GM21423 (cell line): ENCODE measurements around the gene SMC1B.
"Not testable (repeated sequence)": the region's sequence is repeated elsewhere in the genome, so short reads cannot be mapped to it uniquely, and the experiment has no call there.

Experiments
- ATAC-seq: cut with Tn5 transposase; IDR thresholded peaks from one replicate; pipeline ENCODE4 v1.9.1; 2021; ENCODE audit warnings: mild to moderate bottlenecking, moderate library complexity; ENCODE audit not compliant: unreplicated experiment

The SMC1B gene

DNA sequence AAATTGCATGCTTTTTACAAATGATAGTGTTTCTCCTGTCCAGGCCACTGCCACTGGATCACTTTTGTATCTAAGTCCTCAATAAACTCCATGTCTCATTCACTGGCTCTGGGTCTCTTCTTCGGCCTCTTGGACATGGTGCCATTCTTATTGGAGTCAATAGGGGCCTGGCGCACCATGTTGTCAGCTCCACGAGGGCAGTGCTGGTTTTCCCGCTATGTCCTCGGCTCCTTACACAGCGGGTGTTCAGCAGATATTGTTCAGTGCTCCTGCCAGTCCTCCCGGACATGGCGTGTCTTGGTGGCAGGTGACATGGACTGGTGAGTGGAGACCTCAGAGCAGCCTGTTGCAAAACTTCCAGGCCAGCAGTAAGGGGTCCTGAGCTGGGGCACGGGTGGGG, 107.3 kb downstream of the SMC1B start:
- no peak for ATAC-seq

DNA sequence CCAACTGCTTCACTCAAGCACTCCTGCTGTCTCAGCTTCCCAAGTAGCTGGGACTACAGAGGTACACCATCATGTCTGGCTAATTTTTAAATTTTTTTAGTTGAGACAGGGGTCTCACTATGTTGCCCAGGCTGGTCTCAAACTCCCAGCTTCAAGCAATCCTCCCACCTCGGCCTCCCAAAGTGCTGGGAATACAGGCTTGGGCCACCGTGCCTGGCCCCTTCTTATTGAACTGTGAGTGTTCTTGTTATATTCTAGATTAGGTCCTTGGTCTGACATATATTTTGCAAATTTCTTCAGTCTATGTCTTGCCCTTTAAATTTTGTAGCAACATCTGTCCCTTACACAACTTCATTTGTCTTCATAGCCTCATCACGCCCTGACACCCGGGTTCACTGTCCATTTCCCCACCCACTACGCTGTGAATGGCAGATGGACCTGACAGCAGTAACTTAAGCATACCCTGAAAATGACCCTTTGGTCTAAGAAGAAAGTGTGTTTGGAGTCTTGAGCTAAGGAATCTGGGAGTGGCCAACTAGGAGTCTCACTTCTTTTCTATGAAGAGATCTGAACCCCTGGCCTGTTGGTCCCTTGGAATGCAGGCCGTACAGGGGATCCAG, 107.8 kb downstream of the SMC1B start:
- ATAC-seq, result no peak

DNA sequence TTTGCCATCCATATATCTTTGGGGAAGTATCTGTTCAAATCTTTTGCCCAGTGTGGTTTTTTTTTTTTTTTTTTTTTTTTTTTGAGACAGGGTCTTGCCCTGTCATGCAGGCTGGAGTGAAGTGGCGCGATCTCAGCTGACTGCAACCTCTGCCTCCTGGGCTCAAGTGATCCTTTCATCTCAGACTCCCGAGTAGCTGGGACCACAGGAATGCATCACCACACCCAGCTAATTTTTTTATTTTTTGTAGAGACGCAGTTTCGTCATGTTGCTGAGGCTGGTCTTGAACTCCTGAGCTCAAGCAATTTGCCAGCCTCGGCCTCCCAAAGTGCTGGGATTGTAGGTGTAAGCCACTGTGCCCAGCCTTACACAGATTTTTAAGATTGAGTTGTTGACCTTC, 108.4 kb downstream of the SMC1B start:
- ATAC-seq, result no peak

DNA sequence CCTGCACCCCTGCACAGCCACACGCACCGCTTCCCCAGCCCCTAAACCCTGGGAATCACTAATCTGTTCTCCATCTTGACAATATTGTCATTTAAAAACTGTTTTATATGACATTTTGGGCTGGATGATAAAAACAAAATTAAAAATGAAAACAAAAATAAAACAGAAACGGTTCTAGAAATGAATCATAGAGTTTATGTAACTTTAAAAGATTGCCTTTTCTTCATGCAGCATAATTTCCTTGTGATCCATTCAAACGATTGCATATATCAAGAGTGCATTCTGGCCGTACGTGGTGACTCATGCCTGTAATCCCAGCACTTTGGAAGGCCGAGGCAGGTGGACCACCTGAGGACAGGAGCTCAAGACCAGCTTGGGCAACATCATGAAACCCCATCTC, 110.2 kb downstream of the SMC1B start:
- no peak for ATAC-seq

DNA sequence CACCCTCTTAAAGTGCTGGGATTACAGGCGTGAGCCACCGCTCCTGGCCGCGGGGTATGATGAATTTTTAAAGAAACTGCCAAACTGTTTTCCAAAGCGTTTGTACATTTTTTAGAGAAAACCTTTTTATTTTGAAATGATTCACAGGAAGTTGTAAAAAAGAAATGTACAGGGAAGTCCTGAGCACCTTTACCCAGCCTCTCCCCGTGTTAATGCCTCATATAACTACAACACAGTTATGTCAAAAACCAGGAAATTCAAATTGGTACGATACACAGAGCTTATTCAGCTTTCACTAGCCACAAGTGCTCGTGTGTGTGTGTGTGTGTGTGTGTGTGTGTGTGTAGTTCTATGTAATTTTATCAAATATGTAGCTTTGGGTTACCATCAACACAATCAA, 110.6 kb downstream of the SMC1B start:
- no peak for ATAC-seq

DNA sequence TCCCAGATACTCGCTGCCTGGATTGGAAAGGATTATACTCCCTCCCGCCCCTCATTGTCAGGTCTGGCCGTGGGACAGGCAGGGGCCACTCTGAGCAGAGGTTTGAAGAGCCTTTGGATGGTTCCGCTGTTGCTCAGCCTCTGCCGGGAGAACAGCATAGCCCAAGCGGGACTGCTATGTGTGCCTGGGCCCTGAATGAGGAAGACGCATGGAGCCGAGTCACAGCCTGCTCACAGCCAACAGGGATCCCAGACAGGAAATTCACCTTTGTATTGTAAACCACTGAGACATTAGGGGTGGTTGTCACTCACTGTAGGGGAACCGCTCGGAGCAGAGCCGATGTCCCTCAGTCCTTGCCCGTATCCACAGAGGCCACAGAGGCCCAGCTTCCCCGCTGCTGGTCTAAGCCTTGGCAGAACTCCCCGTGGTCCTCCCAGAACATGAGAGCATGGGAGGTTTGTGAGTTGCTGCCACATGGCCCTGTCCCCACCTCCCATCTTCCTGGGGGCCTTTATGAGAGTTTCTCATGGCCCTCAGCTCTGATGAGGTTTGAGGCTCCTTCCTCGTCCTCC, 114.4 kb downstream of the SMC1B start:
- no peak for ATAC-seq

DNA sequence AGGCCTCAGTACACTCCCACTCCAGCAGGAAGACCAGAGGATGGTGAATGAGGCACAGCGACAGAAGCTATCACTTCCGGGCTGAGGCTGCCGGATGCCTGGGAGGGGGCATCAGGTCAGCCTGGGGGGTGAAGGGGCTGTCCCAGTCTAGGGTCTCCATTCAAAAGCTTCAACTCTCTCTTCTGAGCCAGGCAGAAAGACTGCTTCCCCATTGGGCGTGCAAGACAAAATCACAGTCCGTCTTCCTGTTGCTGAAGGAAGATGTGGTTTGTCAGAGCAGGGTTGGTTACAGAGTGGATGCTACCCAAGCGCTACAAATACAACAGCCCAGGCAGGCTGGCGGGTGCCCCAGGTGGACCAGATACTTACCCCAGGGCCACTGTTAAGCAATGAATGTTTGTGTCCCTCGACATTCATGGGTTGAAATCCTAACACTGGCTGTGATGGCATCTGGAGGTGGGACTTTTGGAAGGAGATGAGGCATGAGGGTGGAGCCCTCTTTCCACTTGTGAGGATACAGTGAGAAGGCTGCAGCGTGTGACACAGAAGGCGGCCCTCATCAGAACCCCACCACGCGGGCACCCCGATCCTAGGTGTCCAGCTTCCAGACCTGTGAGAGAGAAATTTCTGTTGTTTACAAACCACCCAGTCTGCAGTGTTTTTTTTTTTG, 116.6 kb downstream of the SMC1B start:
- ATAC-seq, result no peak

DNA sequence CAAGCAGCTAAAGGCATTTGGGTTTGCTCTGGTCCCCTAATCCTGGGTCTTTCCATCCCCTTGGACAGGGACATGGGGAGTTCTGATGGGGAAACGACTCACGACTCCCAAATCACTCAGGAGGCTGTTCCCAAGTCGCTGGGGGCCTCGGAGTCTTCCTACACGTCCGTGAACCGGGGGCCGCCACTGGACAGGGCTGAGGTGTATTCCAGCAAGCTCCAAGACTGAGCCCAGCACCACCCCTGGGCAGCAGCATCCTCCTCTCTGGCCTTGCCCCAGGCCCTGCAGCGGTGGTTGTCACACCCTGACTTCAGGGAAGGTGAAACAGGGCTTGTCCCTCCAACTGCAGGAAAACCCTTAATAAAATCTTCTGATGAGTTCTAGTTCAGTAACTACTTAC, 117.9 kb downstream of the SMC1B start:
- no peak for ATAC-seq

DNA sequence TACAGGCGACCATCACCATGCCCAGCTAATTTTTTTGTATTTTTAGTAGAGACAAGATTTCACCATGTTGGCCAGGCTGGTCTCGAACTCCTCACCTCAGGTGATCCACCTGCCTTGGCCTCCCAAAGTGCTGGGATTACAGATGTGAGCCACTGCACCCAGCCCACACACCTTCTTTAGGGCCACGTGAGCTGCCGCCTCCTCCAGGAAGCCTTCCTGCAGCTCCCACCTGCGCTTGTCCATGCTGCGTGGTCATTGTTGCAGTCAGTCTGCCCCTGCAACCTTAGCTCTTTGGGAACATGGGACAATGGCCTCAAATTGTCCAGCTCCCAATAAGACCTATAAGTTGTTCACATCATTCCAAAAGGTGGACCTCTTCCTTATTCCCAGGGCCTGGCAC, 118.4 kb downstream of the SMC1B start:
- not testable (repeated sequence) for ATAC-seq
